DMS53 treated with DMSO at 0.1 percent for 48 hours (cell line): ENCODE data around the gene FAM81B.
A peak's percentile ranks its signal among the peaks of the same experiment; 100 is the strongest.
"Not testable (repeated sequence)": the region's sequence is repeated elsewhere in the genome, so short reads cannot be mapped to it uniquely, and the experiment has no call there.

Experiments
- DNase-seq: peaks from one replicate; lab custom pipeline; 2025; ENCODE audit not compliant: unreplicated experiment; lab: John Stamatoyannopoulos, UW

The FAM81B gene

GRCh38 chr5:95390812-95391492 lies at the start of gene FAM81B:
FAM81B (plus strand) TSS chr5:95391366; CDS start chr5:95391390, 24 bp downstream.
- no peak for DNase-seq

- not testable (repeated sequence) for DNase-seq
These were observed 49.7 kb upstream of the FAM81B start for GRCh38 chr5:95341444-95341843.

- DNase-seq: no peak
These were observed 43.6 kb upstream of the FAM81B start for GRCh38 chr5:95347506-95348120.

GRCh38 chr5:95350631-95351030 lies 40.5 kb upstream of the FAM81B start:
- DNase-seq: no peak

- DNase-seq: no peak
These were observed 38.5 kb upstream of the FAM81B start for GRCh38 chr5:95352691-95353090.

- DNase-seq: no peak
These were observed 32.8 kb upstream of the FAM81B start for GRCh38 chr5:95358320-95358719.

GRCh38 chr5:95358848-95359247 lies 32.3 kb upstream of the FAM81B start:
- DNase-seq: no peak

- not testable (repeated sequence) for DNase-seq
These were observed 30.5 kb upstream of the FAM81B start for GRCh38 chr5:95360667-95361066.

GRCh38 chr5:95365302-95366095 lies 25.7 kb upstream of the FAM81B start:
- no peak for DNase-seq

GRCh38 chr5:95369782-95370181 lies 21.4 kb upstream of the FAM81B start:
- DNase-seq: no peak

- peak; percentile 19 for DNase-seq
These were observed 17.1 kb upstream of the FAM81B start for GRCh38 chr5:95374061-95374460.

- DNase-seq: no peak
These were observed 15.6 kb upstream of the FAM81B start for GRCh38 chr5:95375591-95375990.

- DNase-seq: no peak
These were observed 12.0 kb upstream of the FAM81B start for GRCh38 chr5:95379133-95379532.

- DNase-seq: no peak
These were observed 11.0 kb upstream of the FAM81B start for GRCh38 chr5:95380103-95380628.

- DNase-seq: peak; percentile 97
These were observed 8.4 kb upstream of the FAM81B start for GRCh38 chr5:95382801-95383200.

- peak; percentile 45 for DNase-seq
These were observed 6.5 kb upstream of the FAM81B start for GRCh38 chr5:95384485-95385213.

- no peak for DNase-seq
These were observed 5.8 kb upstream of the FAM81B start for GRCh38 chr5:95385334-95385733.

- DNase-seq: not testable (repeated sequence)
These were observed 799 bp downstream of the FAM81B start for GRCh38 chr5:95391965-95392364.

GRCh38 chr5:95392593-95393182 lies 1.5 kb downstream of the FAM81B start:
- DNase-seq: peak; percentile 81

GRCh38 chr5:95393279-95393678 lies 2.1 kb downstream of the FAM81B start:
- DNase-seq: no peak

- DNase-seq: no peak
These were observed 7.8 kb downstream of the FAM81B start for GRCh38 chr5:95398989-95399388.
